Fibroblast of skin of left quadriceps (primary cell): Measurements from ENCODE around the gene L3MBTL4.

Experiments used
- DNase-seq, 2 experiments: peaks; one replicate each; pipeline ENCODE4 v3.0.0-alpha.2; 2013; ENCODE audit warnings: low read depth in 2 of 2

Gene L3MBTL4

GRCh38 chr18:6044319-6044718 lies 370.4 kb downstream of the L3MBTL4 start:
- no peak for DNase-seq

GRCh38 chr18:6039055-6039454 lies 375.7 kb downstream of the L3MBTL4 start:
- no peak for DNase-seq

GRCh38 chr18:6031442-6031841 lies 383.3 kb downstream of the L3MBTL4 start:
- DNase-seq = no peak

GRCh38 chr18:6031002-6031401 lies 383.7 kb downstream of the L3MBTL4 start:
- no peak for DNase-seq

DNA sequence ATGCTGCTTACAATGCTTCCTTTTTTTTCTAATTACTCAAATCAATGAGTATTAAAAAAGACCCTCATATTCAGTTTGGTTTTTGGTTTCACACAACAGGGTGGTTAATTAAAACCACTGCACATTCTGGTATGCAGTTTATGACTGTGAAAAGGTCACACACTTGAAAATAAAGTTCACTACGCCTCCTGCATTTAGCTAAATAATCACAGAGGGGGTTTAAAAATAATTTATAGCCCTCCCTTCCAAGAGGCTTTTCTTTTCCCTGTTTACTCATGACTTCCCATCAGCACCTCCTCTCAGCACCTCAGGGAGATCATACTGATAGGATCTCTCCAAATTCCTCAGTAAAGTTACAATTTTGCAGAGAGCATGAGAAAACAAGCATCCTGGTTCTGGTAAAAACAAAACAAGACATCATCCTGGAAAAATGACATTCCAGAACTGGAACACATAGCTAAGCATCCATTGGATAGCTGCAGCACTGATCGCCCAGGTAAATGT lies 389.9 kb downstream of the L3MBTL4 start:
- peak; percentile 41 to 44 for DNase-seq

DNA sequence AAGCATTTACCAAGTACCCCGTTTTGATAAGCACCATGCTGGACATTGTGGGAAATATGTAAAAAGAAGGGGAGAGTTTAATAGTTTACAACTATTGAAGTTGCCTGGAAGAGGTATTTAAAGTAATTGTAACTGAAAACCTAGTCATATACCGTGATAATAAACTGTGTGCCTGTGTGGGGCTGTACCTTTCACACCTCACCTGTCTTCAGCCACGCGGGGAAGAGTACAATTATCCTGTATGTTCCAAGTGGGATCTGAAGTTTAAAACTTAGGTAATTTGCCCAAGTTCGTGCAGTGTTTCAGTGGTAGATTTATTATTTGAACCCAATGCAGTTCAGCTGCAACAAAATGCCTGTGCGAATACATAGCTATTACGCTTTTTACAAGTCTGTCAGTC lies 391.2 kb downstream of the L3MBTL4 start:
- no peak for DNase-seq

DNA sequence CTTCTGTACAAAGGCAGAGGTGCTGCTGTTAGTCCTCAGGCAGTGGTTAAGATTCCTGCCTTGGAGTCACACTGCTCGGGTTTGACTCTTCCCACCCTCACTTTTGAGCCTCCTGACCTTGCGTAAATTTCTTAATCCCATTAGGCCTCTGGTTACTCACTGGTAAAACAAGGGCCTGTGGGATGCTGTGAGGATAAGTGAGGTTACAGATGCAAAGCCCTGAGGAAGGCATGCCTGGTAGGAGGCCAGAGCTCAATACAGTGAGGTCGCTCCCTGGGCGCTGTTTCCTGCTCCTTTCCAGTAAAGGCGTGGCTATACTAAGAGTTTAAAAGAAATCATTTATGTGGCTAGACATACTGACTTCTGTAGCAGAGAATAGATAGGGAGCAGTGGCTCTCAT lies 391.9 kb downstream of the L3MBTL4 start:
- no peak for DNase-seq

- DNase-seq = peak; percentile 22 to 33
Observed at GRCh38 chr18:6022074-6022444, 392.7 kb downstream of the L3MBTL4 start.

GRCh38 chr18:6021306-6022073 lies 393.2 kb downstream of the L3MBTL4 start:
- DNase-seq = no peak

DNA sequence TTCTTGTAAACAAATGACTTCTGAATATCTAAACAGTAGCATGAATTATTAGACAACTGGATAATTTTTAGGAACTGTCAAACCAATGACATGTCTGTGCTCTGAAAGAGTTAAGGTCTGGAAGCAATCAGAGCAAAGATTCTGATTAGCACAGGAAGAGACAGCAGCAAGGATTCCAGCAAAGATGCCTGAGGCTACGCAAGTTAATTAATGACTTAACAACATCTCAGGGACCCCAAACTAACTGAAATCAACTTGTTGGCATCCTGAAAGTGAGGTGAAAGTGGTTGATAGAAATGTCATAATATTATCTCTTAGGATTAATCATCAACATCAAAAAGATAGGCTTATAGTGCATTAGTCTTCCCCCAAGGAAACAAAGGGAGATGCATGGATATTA lies 396.0 kb downstream of the L3MBTL4 start:
- no peak for DNase-seq

- no peak for DNase-seq
Observed at GRCh38 chr18:6017171-6017570, 397.5 kb downstream of the L3MBTL4 start.

- DNase-seq = no peak
Observed at GRCh38 chr18:6015364-6015763, 399.3 kb downstream of the L3MBTL4 start.

- no peak for DNase-seq
Observed at GRCh38 chr18:6013171-6013810, 401.4 kb downstream of the L3MBTL4 start.

- no peak for DNase-seq
Observed at GRCh38 chr18:6010921-6011320, 403.8 kb downstream of the L3MBTL4 start.

GRCh38 chr18:6010284-6010683 lies 404.4 kb downstream of the L3MBTL4 start:
- no peak for DNase-seq

- DNase-seq = no peak
Observed at GRCh38 chr18:6009756-6010155, 405.0 kb downstream of the L3MBTL4 start.

- DNase-seq = no peak
Observed at GRCh38 chr18:6004683-6005082, 410.0 kb downstream of the L3MBTL4 start.

- DNase-seq = no peak
Observed at GRCh38 chr18:6004119-6004518, 410.6 kb downstream of the L3MBTL4 start.

GRCh38 chr18:6001867-6002266 lies 412.8 kb downstream of the L3MBTL4 start:
- DNase-seq = no peak

DNA sequence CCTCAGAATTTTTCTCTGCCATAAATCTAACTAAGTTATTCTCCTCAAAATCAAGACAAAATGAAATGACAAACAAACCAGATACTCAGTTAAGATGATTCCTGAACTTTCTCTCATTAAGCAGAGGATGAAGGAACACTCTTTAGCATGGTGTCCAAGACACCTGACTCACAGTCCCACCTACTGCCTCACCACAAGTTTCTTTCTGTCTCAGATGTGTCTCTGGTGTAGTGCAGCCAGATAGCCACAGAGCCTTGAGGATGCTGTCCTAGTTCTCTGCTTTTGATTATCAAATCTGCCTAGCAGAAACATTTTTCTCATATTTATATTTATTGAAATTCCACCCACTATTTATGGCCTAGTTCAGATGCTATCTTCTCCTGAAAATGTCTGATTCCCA lies 415.8 kb downstream of the L3MBTL4 start:
- DNase-seq = no peak

DNA sequence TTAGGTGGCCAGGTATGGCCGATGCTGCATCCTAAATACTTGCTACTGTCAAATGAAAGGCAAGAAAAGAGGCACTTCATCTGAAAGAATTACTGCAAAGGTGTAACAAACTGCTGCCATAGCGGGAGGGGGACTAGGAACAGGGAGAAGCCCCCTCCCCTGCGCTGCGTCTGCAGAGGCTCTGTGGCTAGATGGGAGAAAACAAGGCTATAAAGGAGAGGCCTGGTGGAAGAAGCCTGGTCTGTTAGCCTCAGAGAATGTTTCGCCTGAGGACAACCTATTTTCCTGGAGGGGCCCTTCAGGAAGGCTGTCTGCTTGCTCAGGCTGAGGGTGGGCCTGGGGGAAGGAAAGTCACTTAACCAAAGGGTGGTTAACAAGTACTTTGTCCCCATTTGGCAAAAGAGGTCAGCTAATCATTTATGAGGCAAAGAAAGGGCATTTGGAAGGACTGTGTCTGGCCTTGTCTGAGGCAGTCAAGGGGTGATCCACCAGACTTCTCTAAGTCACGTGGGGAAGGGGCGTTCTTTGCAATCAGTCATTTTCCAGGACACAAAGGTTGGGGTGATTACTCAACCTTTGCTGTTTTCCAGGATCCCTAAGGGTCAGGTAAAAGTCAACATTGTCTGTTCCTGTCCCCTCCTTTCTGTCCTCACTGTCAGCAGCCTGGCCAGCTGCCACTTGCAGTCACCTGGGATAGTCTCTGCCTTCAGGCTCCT lies 416.4 kb downstream of the L3MBTL4 start:
- no peak for DNase-seq

GRCh38 chr18:5997361-5997760 lies 417.4 kb downstream of the L3MBTL4 start:
- no peak for DNase-seq

- no peak for DNase-seq
Observed at GRCh38 chr18:5995626-5996025, 419.1 kb downstream of the L3MBTL4 start.
